Measurements from ENCODE around the gene HIF1A.

DNA sequence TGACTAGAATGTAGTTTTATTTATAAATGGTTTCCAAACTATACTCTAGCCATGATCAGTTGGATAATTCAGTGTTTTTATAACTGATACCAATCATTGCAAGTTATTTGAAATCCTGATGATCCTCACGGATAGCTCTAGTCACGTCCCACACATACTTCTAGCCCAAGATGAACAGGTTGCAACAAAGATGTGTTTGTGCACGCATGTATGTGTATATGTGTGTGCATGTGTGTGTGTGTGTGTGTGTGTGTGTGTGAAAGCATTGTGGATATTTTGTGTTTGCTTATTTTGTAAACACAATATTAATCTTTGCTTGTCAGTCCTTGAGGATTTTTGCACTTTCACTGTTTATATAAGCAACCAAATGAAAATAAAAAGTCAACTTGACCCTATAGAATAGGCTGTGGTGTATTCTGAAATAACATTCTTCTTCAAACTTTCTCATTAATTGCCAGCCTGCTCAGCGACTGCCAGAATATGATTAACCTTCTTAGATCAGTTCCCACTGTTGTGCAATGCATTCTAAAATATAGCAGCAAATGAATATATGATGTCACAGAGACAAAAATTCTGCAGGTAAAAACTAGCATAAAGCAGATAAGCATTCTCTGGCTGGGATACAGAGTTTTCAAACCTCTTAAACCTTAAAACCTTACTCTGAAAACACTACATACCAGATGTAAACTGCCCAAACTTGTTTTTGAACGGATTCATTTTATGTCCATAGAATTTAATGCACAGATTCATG lies 48.8 kb upstream of the HIF1A start:
- TF ChIP-seq, protein P1, sequence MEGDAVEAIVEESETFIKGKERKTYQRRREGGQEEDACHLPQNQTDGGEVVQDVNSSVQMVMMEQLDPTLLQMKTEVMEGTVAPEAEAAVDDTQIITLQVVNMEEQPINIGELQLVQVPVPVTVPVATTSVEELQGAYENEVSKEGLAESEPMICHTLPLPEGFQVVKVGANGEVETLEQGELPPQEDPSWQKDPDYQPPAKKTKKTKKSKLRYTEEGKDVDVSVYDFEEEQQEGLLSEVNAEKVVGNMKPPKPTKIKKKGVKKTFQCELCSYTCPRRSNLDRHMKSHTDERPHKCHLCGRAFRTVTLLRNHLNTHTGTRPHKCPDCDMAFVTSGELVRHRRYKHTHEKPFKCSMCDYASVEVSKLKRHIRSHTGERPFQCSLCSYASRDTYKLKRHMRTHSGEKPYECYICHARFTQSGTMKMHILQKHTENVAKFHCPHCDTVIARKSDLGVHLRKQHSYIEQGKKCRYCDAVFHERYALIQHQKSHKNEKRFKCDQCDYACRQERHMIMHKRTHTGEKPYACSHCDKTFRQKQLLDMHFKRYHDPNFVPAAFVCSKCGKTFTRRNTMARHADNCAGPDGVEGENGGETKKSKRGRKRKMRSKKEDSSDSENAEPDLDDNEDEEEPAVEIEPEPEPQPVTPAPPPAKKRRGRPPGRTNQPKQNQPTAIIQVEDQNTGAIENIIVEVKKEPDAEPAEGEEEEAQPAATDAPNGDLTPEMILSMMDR (IDR thresholded peaks at IDR 0.05; ENCODE audit: low read depth, low read length), result no peak
- no peak for TF ChIP-seq EZH2phosphoT487 (IDR thresholded peaks at IDR 0.05; ENCODE audit: low read depth)

Measured in OCI-LY3 (cell line).